Immature natural killer cell (primary cell): ENCODE results near the gene ARHGEF6. TPM values are rescaled to one million over a fixed set of nuclear protein-coding genes. Genes with fewer than 3 reads are reported as not detected.
A peak's percentile ranks its signal among the peaks of the same experiment; 100 is the strongest.

Experiments
- DNase-seq, 3 donors: peaks; one replicate each; pipeline ENCODE4 v3.0.0; 2022; ENCODE audit warnings: mixed read lengths in 1 of 3
- H3K27ac Mint-ChIP-seq, 6 donors: one replicate each; pipeline ENCODE4 v1.8.0; 2020; ENCODE audit warnings: mixed read lengths in 6 of 6, mild to moderate bottlenecking in 5 of 6, inconsistent platforms in 4 of 6, moderate library complexity in 3 of 6
- H3K27me3 Mint-ChIP-seq, 3 donors: one replicate each; pipeline ENCODE4 v1.8.0; 2020 to 2021; ENCODE audit warnings: low read depth in 3 of 3, mild to moderate bottlenecking in 3 of 3, mixed read lengths in 3 of 3, moderate library complexity in 3 of 3, inconsistent platforms in 1 of 3
- H3K36me3 Mint-ChIP-seq, 3 donors: one replicate each; pipeline ENCODE4 v1.8.0; 2020; ENCODE audit warnings: mixed read lengths in 3 of 3, inconsistent platforms in 2 of 3, mild to moderate bottlenecking in 2 of 3
- H3K4me1 Mint-ChIP-seq, 2 donors: one replicate each; pipeline ENCODE4 v1.8.0; 2020; ENCODE audit warnings: inconsistent platforms in 2 of 2, mild to moderate bottlenecking in 2 of 2, mixed read lengths in 2 of 2, moderate library complexity in 1 of 2
- H3K4me3 Mint-ChIP-seq, 5 donors: one replicate each; pipeline ENCODE4 v1.8.0; 2020; ENCODE audit warnings: mild to moderate bottlenecking in 5 of 5, mixed read lengths in 5 of 5, inconsistent platforms in 3 of 5, moderate library complexity in 3 of 5
- H3K9me3 Mint-ChIP-seq, 6 donors: one replicate each; pipeline ENCODE4 v1.8.0; 2020; ENCODE audit warnings: mild to moderate bottlenecking in 6 of 6, mixed read lengths in 6 of 6, inconsistent platforms in 4 of 6, moderate library complexity in 3 of 6
- polyA plus RNA-seq, 3 donors: library from polyadenylated mRNA; unstranded; fragments of 300-500 nt; fragmentation: Illumina TruSeq; gene quantifications; one replicate each; pipeline ENCODE4 v1.2.3, GENCODE V29; 2021

ARHGEF6 gene
- polyA plus RNA-seq, 3 donors from 2014 or later, result 48.4 to 62.0 (median 50.5) TPM

- H3K27me3 Mint-ChIP-seq, result peaks cover 0 to 3% (median 1%) of the 10 kb centered on the region in 3 donors
- H3K4me1 Mint-ChIP-seq, result peaks cover 10 to 13% of the 10 kb centered on the region in 2 donors
- peak overlapping the region in 2 of 6 donors; percentile 17 to 23 for H3K27ac Mint-ChIP-seq
Measured at GRCh38 chrX:136725441-136726104, 55.2 kb downstream of the ARHGEF6 start.

GRCh38 chrX:136718091-136718490 lies 62.6 kb downstream of the ARHGEF6 start:
- H3K27ac Mint-ChIP-seq, result no peak overlapping the region
- H3K4me1 Mint-ChIP-seq, result peaks cover 18 to 21% of the 10 kb centered on the region in 2 donors

More at GRCh38 chrX:136725441-136726104, 55.2 kb downstream of the ARHGEF6 start:
- Mint-ChIP-seq H3K4me3 (no peak overlapping the region), H3K36me3 (peaks cover 0 to 14% (median 13%) of the 10 kb centered on the region in 3 donors), H3K9me3 (no peaks in the 10 kb centered on the region)
- DNase-seq, result no peak

GRCh38 chrX:136714626-136715599 lies 65.8 kb downstream of the ARHGEF6 start:
- H3K9me3 Mint-ChIP-seq, result no peaks in the 10 kb centered on the region
- H3K4me1 Mint-ChIP-seq, result peaks cover 22 to 32% of the 10 kb centered on the region in 2 donors
- H3K36me3 Mint-ChIP-seq, result no peaks in the 10 kb centered on the region
- peak overlapping the region; percentile 38 to 88 (median 61) for H3K27ac Mint-ChIP-seq
- H3K27me3 Mint-ChIP-seq, result peaks cover 0 to 2% (median 2%) of the 10 kb centered on the region in 3 donors
- H3K4me3 Mint-ChIP-seq, result peak overlapping the region in 4 of 5 donors; percentile 4 to 52 (median 22)
- no peak for DNase-seq

More at GRCh38 chrX:136718091-136718490, 62.6 kb downstream of the ARHGEF6 start:
- Mint-ChIP-seq H3K9me3 (no peaks in the 10 kb centered on the region), H3K27me3 (peaks cover 0 to 4% (median 0%) of the 10 kb centered on the region in 3 donors), H3K36me3 (peaks cover 0 to 11% (median 10%) of the 10 kb centered on the region in 3 donors), H3K4me3 (no peak overlapping the region)
- DNase-seq, result no peak

GRCh38 chrX:136712650-136713310 lies 68.0 kb downstream of the ARHGEF6 start:
- Mint-ChIP-seq H3K27ac (peak overlapping the region in 1 of 6 donors; percentile 4), H3K4me3 (no peak overlapping the region)

GRCh38 chrX:136711147-136711546 lies 69.6 kb downstream of the ARHGEF6 start:
- Mint-ChIP-seq H3K27ac (peak overlapping the region in 5 of 6 donors; percentile 8 to 74 (median 60)), H3K9me3 (no peaks in the 10 kb centered on the region), H3K36me3 (peaks cover 0 to 5% (median 0%) of the 10 kb centered on the region in 3 donors), H3K27me3 (peaks cover 0 to 6% (median 0%) of the 10 kb centered on the region in 3 donors), H3K4me3 (no peak overlapping the region), H3K4me1 (peaks cover 19 to 23% of the 10 kb centered on the region in 2 donors)
- no peak for DNase-seq

More at GRCh38 chrX:136712650-136713310, 68.0 kb downstream of the ARHGEF6 start:
- H3K36me3 Mint-ChIP-seq, result peaks cover 0 to 1% (median 0%) of the 10 kb centered on the region in 3 donors
- no peaks in the 10 kb centered on the region for H3K9me3 Mint-ChIP-seq
- peaks cover 0 to 4% (median 2%) of the 10 kb centered on the region in 3 donors for H3K27me3 Mint-ChIP-seq
- peaks cover 22 to 32% of the 10 kb centered on the region in 2 donors for H3K4me1 Mint-ChIP-seq
- no peak for DNase-seq

GRCh38 chrX:136710325-136710951 lies 70.3 kb downstream of the ARHGEF6 start:
- Mint-ChIP-seq H3K27me3 (peaks cover 0 to 6% (median 0%) of the 10 kb centered on the region in 3 donors), H3K36me3 (peaks cover 0 to 5% (median 0%) of the 10 kb centered on the region in 3 donors), H3K27ac (peak overlapping the region; percentile 2 to 76 (median 52)), H3K9me3 (no peaks in the 10 kb centered on the region), H3K4me3 (no peak overlapping the region), H3K4me1 (peaks cover 14 to 20% of the 10 kb centered on the region in 2 donors)
- no peak for DNase-seq

GRCh38 chrX:136708348-136708747 lies 72.4 kb downstream of the ARHGEF6 start:
- Mint-ChIP-seq H3K4me3 (no peak overlapping the region), H3K27ac (no peak overlapping the region), H3K27me3 (peaks cover 0 to 6% (median 0%) of the 10 kb centered on the region in 3 donors), H3K4me1 (peaks cover 4 to 11% of the 10 kb centered on the region in 2 donors), H3K36me3 (peaks cover 4 to 11% (median 5%) of the 10 kb centered on the region in 3 donors), H3K9me3 (no peaks in the 10 kb centered on the region)
- no peak for DNase-seq

- Mint-ChIP-seq H3K4me1 (peaks cover 38 to 46% of the 10 kb centered on the region in 2 donors), H3K36me3 (peaks cover 12 to 21% (median 21%) of the 10 kb centered on the region in 3 donors), H3K4me3 (peak overlapping the region in 2 of 5 donors; percentile 18 to 32), H3K27me3 (peaks cover 2 to 4% (median 3%) of the 10 kb centered on the region in 3 donors), H3K27ac (peak overlapping the region; percentile 36 to 86 (median 76)), H3K9me3 (peaks cover 0 to 5% (median under 1%) of the 10 kb centered on the region in 6 donors)
- DNase-seq, result no peak
Measured at GRCh38 chrX:136697156-136697555, 83.6 kb downstream of the ARHGEF6 start.

- Mint-ChIP-seq H3K27ac (peak overlapping the region; percentile 79 to 93 (median 89)), H3K36me3 (peaks cover 3 to 5% (median 4%) of the 10 kb centered on the region in 3 donors), H3K9me3 (peaks cover 0 to 3% (median 0%) of the 10 kb centered on the region in 6 donors), H3K4me1 (peaks cover 61 to 71% of the 10 kb centered on the region in 2 donors), H3K4me3 (peak overlapping the region; percentile 29 to 68 (median 66)), H3K27me3 (peaks cover 2 to 7% (median 3%) of the 10 kb centered on the region in 3 donors)
- peak; percentile 31 to 49 (median 47) for DNase-seq
Measured at GRCh38 chrX:136694431-136695087, 86.2 kb downstream of the ARHGEF6 start.

- Mint-ChIP-seq H3K27ac (peak overlapping the region in 4 of 6 donors; percentile 11 to 86 (median 67)), H3K36me3 (peaks cover 0 to 7% (median 4%) of the 10 kb centered on the region in 3 donors), H3K9me3 (no peaks in the 10 kb centered on the region), H3K4me3 (no peak overlapping the region), H3K27me3 (peaks cover 0 to 7% (median 2%) of the 10 kb centered on the region in 3 donors), H3K4me1 (peaks cover 65 to 82% of the 10 kb centered on the region in 2 donors)
- DNase-seq, result no peak
Measured at GRCh38 chrX:136692271-136692670, 88.5 kb downstream of the ARHGEF6 start.

GRCh38 chrX:136691028-136691809 lies 89.5 kb downstream of the ARHGEF6 start:
- Mint-ChIP-seq H3K36me3 (peaks cover 0 to 7% (median 4%) of the 10 kb centered on the region in 3 donors), H3K4me3 (peak overlapping the region; percentile 31 to 76 (median 56)), H3K9me3 (no peaks in the 10 kb centered on the region), H3K4me1 (peaks cover 59 to 76% of the 10 kb centered on the region in 2 donors), H3K27me3 (peaks cover 0 to 7% (median 2%) of the 10 kb centered on the region in 3 donors), H3K27ac (peak overlapping the region; percentile 53 to 90 (median 86))
- DNase-seq, result peak in 2 of 3 donors; percentile 23 to 38
